Measurements from ENCODE around the gene PAX8. TPM values are rescaled to one million over a fixed set of nuclear protein-coding genes. Genes with fewer than 3 reads are reported as not detected.

Gene PAX8
- total and polyA plus RNA-seq, 2 of the 13 experiments (the other 11 are each of a cell fraction or from before 2014, with no cell fraction given): 1.5 to 8.8 TPM

- peak; percentile 65 for TF ChIP-seq ZNF574 (CRISPR knock-in tag; IDR thresholded peaks at IDR 0.05)
- TF ChIP-seq ZNF687 (CRISPR knock-in tag; IDR thresholded peaks at IDR 0.05): peak; percentile 95
- no peak for TF ChIP-seq SUZ12 (IDR thresholded peaks at IDR 0.05; ENCODE audit: low read depth, low read length)
- TF ChIP-seq SRSF9 (IDR thresholded peaks at IDR 0.05; ENCODE audit: borderline replicate concordance, insufficient read depth, low read depth, low read length, poor library complexity, severe bottlenecking): no peak
- TF ChIP-seq ZNF780A (CRISPR knock-in tag; IDR thresholded peaks at IDR 0.05): no peak
- no peak for TF ChIP-seq ZNF773 (CRISPR knock-in tag; IDR thresholded peaks at IDR 0.05; ENCODE audit: borderline replicate concordance)
- TF ChIP-seq ZNF746 (CRISPR knock-in tag; IDR thresholded peaks at IDR 0.05): no peak
- TF ChIP-seq CEBPG (CRISPR knock-in tag; IDR thresholded peaks at IDR 0.05): peak; percentile 40
- TF ChIP-seq HNRNPH1 (optimal IDR thresholded peaks at IDR 0.05; ENCODE audit: low read depth, low read length): peak; percentile 67
- TF ChIP-seq E2F1 (CRISPR knock-in tag; IDR thresholded peaks at IDR 0.05): no peak
- no peak for TF ChIP-seq ZNF513 (CRISPR knock-in tag; conservative IDR thresholded peaks at IDR 0.05)
- TF ChIP-seq ZNF121 (CRISPR knock-in tag; IDR thresholded peaks at IDR 0.05): no peak; the same call in 1 of the 2 replicates
- TF ChIP-seq MEIS2 (CRISPR knock-in tag; IDR thresholded peaks at IDR 0.05): no peak; the same call in 1 of the 2 replicates
- no peak for TF ChIP-seq RARG (CRISPR knock-in tag; IDR thresholded peaks at IDR 0.05; ENCODE audit: low read depth)
- TF ChIP-seq EHMT2 (IDR thresholded peaks at IDR 0.05; ENCODE audit: borderline replicate concordance, low read depth, low read length): peak; percentile 45; the same call in 1 of the 2 replicates
- TF ChIP-seq HDAC1 (CRISPR knock-in tag; IDR thresholded peaks at IDR 0.05): no peak
Measured at GRCh38 chr2:113219889-113220641, 58.7 kb downstream of the PAX8 start (continued).
